Measurements from ENCODE around the gene CCL18. TPM values are rescaled to one million over a fixed set of nuclear protein-coding genes. Genes with fewer than 3 reads are reported as not detected.
"Not testable (repeated sequence)": the region's sequence is repeated elsewhere in the genome, so short reads cannot be mapped to it uniquely, and the experiment has no call there.

Gene CCL18
- total RNA-seq, 2 experiments from 2014 or later = not detected

- DNase-seq (peak in 2 of 14 experiments; percentile 48 to 57), ATAC-seq (ENCODE audit: poor library complexity) (no peak)
- Mint-ChIP-seq H3K4me1 (ENCODE audit: low read depth) (no peaks in the 10 kb centered on the region), H3K4me3 (no peak overlapping the region), H3K27me3 (peaks cover 28% of the 10 kb centered on the region), H3K27ac (no peak overlapping the region), H3K9me3 (no peaks in the 10 kb centered on the region), H3K36me3 (ENCODE audit: low read depth) (no peaks in the 10 kb centered on the region)
- Histone ChIP-seq H3K27me3 (ENCODE audit: control insufficient read depth in 1 of 2, insufficient read depth in 2 of 2, low read length in 2 of 2) (peaks cover 0 to 17% of the 10 kb centered on the region in 2 experiments), H3K9me3 (ENCODE audit: control insufficient read depth in 1 of 2, insufficient read depth in 1 of 2, low read length in 2 of 2) (no peaks in the 10 kb centered on the region), H3K4me1 (ENCODE audit: insufficient read depth, low read length) (peaks cover 3% of the 10 kb centered on the region), H3K36me3 (ENCODE audit: insufficient read depth, low read length) (no peaks in the 10 kb centered on the region), H3K27ac (ENCODE audit: low read depth in 1 of 2, low read length in 2 of 2) (no peak overlapping the region), H3K4me3 (ENCODE audit: low read length) (no peak overlapping the region)
- TF ChIP-seq CTCF (IDR thresholded peaks at IDR 0.05) = no peak
- CTCF ChIA-PET = no interaction called here
- intact Hi-C loops (cut with DNase I, micrococcal nuclease) = no loop called here
- POLR2A ChIA-PET = no interaction called here
Observed at GRCh38 chr17:36092230-36092629, 28.2 kb downstream of the CCL18 start.

GRCh38 chr17:36092715-36093114 is 28.6 kb downstream of the CCL18 start:
- H3K27me3 ChIP-seq (ENCODE audit: control insufficient read depth in 1 of 2, insufficient read depth in 2 of 2, low read length in 2 of 2) = peaks cover 0 to 17% of the 10 kb centered on the region in 2 experiments
- H3K27ac Mint-ChIP-seq; H3K27ac ChIP-seq (ENCODE audit: low read depth in 1 of 2, low read length in 2 of 2); H3K4me3 ChIP-seq (ENCODE audit: low read length); H3K9me3 Mint-ChIP-seq; ATAC-seq (ENCODE audit: poor library complexity); H3K36me3 ChIP-seq (ENCODE audit: insufficient read depth, low read length); POLR2A ChIA-PET; H3K4me1 Mint-ChIP-seq (ENCODE audit: low read depth); H3K4me1 ChIP-seq (ENCODE audit: insufficient read depth, low read length); H3K4me3 Mint-ChIP-seq; H3K9me3 ChIP-seq (ENCODE audit: control insufficient read depth in 1 of 2, insufficient read depth in 1 of 2, low read length in 2 of 2); H3K36me3 Mint-ChIP-seq (ENCODE audit: low read depth); intact Hi-C loops (cut with DNase I, micrococcal nuclease); DNase-seq; CTCF ChIA-PET: not testable (repeated sequence)
- H3K27me3 Mint-ChIP-seq = peaks cover 28% of the 10 kb centered on the region

- Histone ChIP-seq H3K9me3 (ENCODE audit: control insufficient read depth in 1 of 2, insufficient read depth in 1 of 2, low read length in 2 of 2) (no peaks in the 10 kb centered on the region), H3K27ac (ENCODE audit: low read depth in 1 of 2, low read length in 2 of 2) (no peak overlapping the region), H3K4me3 (ENCODE audit: low read length) (no peak overlapping the region), H3K36me3 (ENCODE audit: insufficient read depth, low read length) (no peaks in the 10 kb centered on the region), H3K4me1 (ENCODE audit: insufficient read depth, low read length) (peaks cover 3% of the 10 kb centered on the region), H3K27me3 (ENCODE audit: control insufficient read depth in 1 of 2, insufficient read depth in 2 of 2, low read length in 2 of 2) (peaks cover 0 to 15% of the 10 kb centered on the region in 2 experiments)
- Mint-ChIP-seq H3K4me3 (no peak overlapping the region), H3K27ac (no peak overlapping the region), H3K36me3 (ENCODE audit: low read depth) (no peaks in the 10 kb centered on the region), H3K27me3 (peaks cover 32% of the 10 kb centered on the region), H3K4me1 (ENCODE audit: low read depth) (no peaks in the 10 kb centered on the region), H3K9me3 (no peaks in the 10 kb centered on the region)
- no peak for TF ChIP-seq CTCF (IDR thresholded peaks at IDR 0.05)
- CTCF ChIA-PET = no interaction called here
- ATAC-seq (ENCODE audit: poor library complexity) (no peak), DNase-seq (no peak)
- POLR2A ChIA-PET = no interaction called here
- intact Hi-C loops (cut with DNase I, micrococcal nuclease) = no loop called here
Observed at GRCh38 chr17:36094232-36094631, 30.2 kb downstream of the CCL18 start.

GRCh38 chr17:36094746-36095145 is 30.7 kb downstream of the CCL18 start:
- no peak overlapping the region for H3K4me3 ChIP-seq (ENCODE audit: low read length)
- POLR2A ChIA-PET = no interaction called here
- no peak for TF ChIP-seq CTCF (IDR thresholded peaks at IDR 0.05)
- no peaks in the 10 kb centered on the region for H3K9me3 Mint-ChIP-seq
- DNase-seq = no peak
- no peak for ATAC-seq (ENCODE audit: poor library complexity)
- peaks cover 0 to 10% of the 10 kb centered on the region in 2 experiments for H3K27me3 ChIP-seq (ENCODE audit: control insufficient read depth in 1 of 2, insufficient read depth in 2 of 2, low read length in 2 of 2)
- no peaks in the 10 kb centered on the region for H3K9me3 ChIP-seq (ENCODE audit: control insufficient read depth in 1 of 2, insufficient read depth in 1 of 2, low read length in 2 of 2)
- no peaks in the 10 kb centered on the region for H3K4me1 Mint-ChIP-seq (ENCODE audit: low read depth)
- intact Hi-C loops (cut with DNase I, micrococcal nuclease) = no loop called here
- no peak overlapping the region for H3K27ac Mint-ChIP-seq
- H3K27ac ChIP-seq (ENCODE audit: low read depth in 1 of 2, low read length in 2 of 2) = no peak overlapping the region
- H3K4me1 ChIP-seq (ENCODE audit: insufficient read depth, low read length) = peaks cover 3% of the 10 kb centered on the region
- no peaks in the 10 kb centered on the region for H3K36me3 Mint-ChIP-seq (ENCODE audit: low read depth)
- peaks cover 35% of the 10 kb centered on the region for H3K27me3 Mint-ChIP-seq
- no peak overlapping the region for H3K4me3 Mint-ChIP-seq
- CTCF ChIA-PET = no interaction called here
- H3K36me3 ChIP-seq (ENCODE audit: insufficient read depth, low read length) = no peaks in the 10 kb centered on the region

Measured in CD4-positive, alpha-beta T cell (primary cell).